ENCODE data around the gene SSTR5. TPM values are rescaled to one million over a fixed set of nuclear protein-coding genes. Genes with fewer than 3 reads are reported as not detected.

SSTR5 gene
- total and polyA plus RNA-seq, 11 donors, result 0.22 to 20.1 (median 3.6) TPM

- Histone ChIP-seq H3K27ac (no peak overlapping the region), H3K4me3 (no peak overlapping the region), H3K27me3 (peaks cover 0 to 43% (median 7%) of the 10 kb centered on the region in 9 donors), H3K36me3 (no peaks in the 10 kb centered on the region), H3K4me1 (peaks cover 0 to 6% (median 0%) of the 10 kb centered on the region in 12 donors), H3K9me3 (peaks cover 0 to 19% (median 0%) of the 10 kb centered on the region in 12 donors)
- DNase-seq (no peak), ATAC-seq (no peak)
- intact Hi-C loops (cut with DNase I), result loop anchor here in 6 of 10 donors (5.0 kb wide), 3 partner anchors 246 to 346 kb away; partner anchors contain the start of gene METRN (in 1 of the 6)
- TF ChIP-seq CTCF (IDR thresholded peaks at IDR 0.05) (no peak), POLR2A (IDR thresholded peaks at IDR 0.05) (no peak)
- WGBS, 4 donors, result 0 to 54% (median 44%) methylated on average over 1 to 14 of the region's 14 CpGs
Measured at GRCh38 chr16:1058216-1058615, 14.3 kb upstream of the SSTR5 start.

DNA sequence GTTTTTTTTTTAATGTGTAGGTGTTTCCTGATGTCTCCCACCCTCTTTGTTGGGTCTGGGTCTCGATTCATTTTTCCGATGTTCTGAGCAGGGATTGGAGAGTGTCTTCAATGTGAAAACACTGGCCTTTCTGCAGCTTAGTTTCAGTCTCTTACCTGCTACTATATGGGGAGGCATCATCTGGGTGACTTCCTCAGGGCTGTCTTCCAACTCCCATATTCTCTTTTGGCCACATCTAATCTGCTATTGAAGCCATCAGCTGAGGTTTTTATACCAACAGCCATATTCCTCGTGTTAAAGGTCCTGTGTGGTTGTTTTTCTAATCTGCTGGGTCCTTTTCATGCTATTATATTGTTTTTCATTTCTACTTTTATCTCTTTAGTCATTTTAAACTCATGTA, 13.2 kb upstream of the SSTR5 start:
- intact Hi-C loops (cut with DNase I), result loop anchor here in 6 of 10 donors (5.0 kb wide), 3 partner anchors 247 to 347 kb away; partner anchors contain the start of gene METRN (in 1 of the 6)

GRCh38 chr16:1060416-1061340, 11.9 kb upstream of the SSTR5 start:
- intact Hi-C loops (cut with DNase I), result no loop called here
- ATAC-seq, result no peak
- WGBS, 4 donors, result 72 to 84% (median 80%) methylated on average over 22 to 42 of the region's 42 CpGs

More for the DNA sequence above, 13.2 kb upstream of the SSTR5 start:
- TF ChIP-seq CTCF (IDR thresholded peaks at IDR 0.05) (no peak), POLR2A (IDR thresholded peaks at IDR 0.05) (no peak)
- Histone ChIP-seq H3K4me3 (no peak overlapping the region), H3K4me1 (peaks cover 0 to 6% (median 0%) of the 10 kb centered on the region in 12 donors), H3K27me3 (peaks cover 0 to 44% (median 9%) of the 10 kb centered on the region in 9 donors), H3K36me3 (no peaks in the 10 kb centered on the region), H3K27ac (no peak overlapping the region), H3K9me3 (peaks cover 0 to 19% (median 0%) of the 10 kb centered on the region in 12 donors)
- ATAC-seq (no peak), DNase-seq (no peak)
- 82 to 87% (median 85%) methylated on average over 3 of the region's 3 CpGs for WGBS, 4 donors

More at GRCh38 chr16:1060416-1061340, 11.9 kb upstream of the SSTR5 start:
- Histone ChIP-seq H3K4me3 (no peak overlapping the region), H3K36me3 (no peaks in the 10 kb centered on the region), H3K27me3 (peaks cover 4 to 47% (median 11%) of the 10 kb centered on the region in 9 donors), H3K27ac (no peak overlapping the region), H3K9me3 (peaks cover 0 to 19% (median 0%) of the 10 kb centered on the region in 12 donors), H3K4me1 (no peaks in the 10 kb centered on the region)
- DNase-seq, result no peak
- TF ChIP-seq CTCF (IDR thresholded peaks at IDR 0.05) (no peak), POLR2A (IDR thresholded peaks at IDR 0.05) (no peak)

Data from heart left ventricle (tissue), 16 donors.